ENCODE measurements around the gene ICAM2.

GRCh38 chr17:63983320-63983719 is 37.1 kb downstream of the ICAM2 start:
- TF ChIP-seq CTCF (IDR thresholded peaks at IDR 0.05): no peak
- TF ChIP-seq EP300 (IDR thresholded peaks at IDR 0.05): no peak

Measured in sigmoid colon (tissue), 4 donors.